Measurements from ENCODE around the gene GAL3ST3.

DNA sequence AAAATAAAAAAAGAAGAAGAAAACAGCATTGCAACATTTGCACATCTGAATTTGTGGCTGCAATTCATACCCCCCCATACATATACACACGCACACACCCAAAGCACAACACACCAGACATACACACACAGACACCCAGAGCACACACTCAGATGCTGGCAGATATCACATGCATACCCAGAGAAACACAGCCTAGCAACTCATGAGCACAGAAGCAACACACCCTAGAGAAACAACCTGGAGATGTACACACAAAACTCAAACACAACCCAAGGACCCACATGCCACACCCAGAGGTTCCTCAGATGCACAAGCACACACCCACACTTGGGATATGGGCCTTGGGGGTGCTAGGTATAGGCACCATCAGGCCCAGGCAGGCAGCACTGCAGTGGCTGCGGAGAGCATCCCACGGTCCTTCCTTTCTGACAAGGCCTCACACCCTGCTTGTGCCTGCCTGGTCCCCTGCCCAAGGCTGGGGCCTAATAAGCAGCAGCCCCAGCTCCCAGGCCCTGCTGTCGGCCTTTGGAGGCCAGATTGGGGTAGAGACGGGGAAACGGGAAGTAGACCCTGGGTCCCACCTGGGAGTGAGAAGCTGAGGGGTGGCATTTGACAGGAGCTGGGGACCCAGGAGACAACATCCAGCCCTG, 34.0 kb downstream of the GAL3ST3 start:
- TF ChIP-seq, protein P1, sequence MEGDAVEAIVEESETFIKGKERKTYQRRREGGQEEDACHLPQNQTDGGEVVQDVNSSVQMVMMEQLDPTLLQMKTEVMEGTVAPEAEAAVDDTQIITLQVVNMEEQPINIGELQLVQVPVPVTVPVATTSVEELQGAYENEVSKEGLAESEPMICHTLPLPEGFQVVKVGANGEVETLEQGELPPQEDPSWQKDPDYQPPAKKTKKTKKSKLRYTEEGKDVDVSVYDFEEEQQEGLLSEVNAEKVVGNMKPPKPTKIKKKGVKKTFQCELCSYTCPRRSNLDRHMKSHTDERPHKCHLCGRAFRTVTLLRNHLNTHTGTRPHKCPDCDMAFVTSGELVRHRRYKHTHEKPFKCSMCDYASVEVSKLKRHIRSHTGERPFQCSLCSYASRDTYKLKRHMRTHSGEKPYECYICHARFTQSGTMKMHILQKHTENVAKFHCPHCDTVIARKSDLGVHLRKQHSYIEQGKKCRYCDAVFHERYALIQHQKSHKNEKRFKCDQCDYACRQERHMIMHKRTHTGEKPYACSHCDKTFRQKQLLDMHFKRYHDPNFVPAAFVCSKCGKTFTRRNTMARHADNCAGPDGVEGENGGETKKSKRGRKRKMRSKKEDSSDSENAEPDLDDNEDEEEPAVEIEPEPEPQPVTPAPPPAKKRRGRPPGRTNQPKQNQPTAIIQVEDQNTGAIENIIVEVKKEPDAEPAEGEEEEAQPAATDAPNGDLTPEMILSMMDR (IDR thresholded peaks at IDR 0.05 in 8 of 11, conservative IDR thresholded peaks at IDR 0.05 in 3 of 11): no peak
- TF ChIP-seq POLR2A (IDR thresholded peaks at IDR 0.05): no peak

Measured in spleen (tissue), 7 donors.